Measurements from ENCODE around the gene NXNL2. TPM values are rescaled to one million over a fixed set of nuclear protein-coding genes. Genes with fewer than 3 reads are reported as not detected.

NXNL2 gene
- total RNA-seq, 2 experiments from 2014 or later = not detected

- no peaks in the 10 kb centered on the region for H3K36me3 ChIP-seq (ENCODE audit: insufficient read depth, low read length)
- intact Hi-C loops (cut with micrococcal nuclease; ENCODE audit: unreplicated experiment) = no loop called here
- no TSS peak for BruUV-seq (replicated peaks)
- POLR2A ChIA-PET = interaction anchor here (0.6 to 1.1 kb wide), 2 partner anchors 349 to 466 kb away, joined by 3 read pairs; no protein-coding TSS in a partner anchor
- H3K79me2 ChIP-seq (ENCODE audit: insufficient read depth, low read depth, low read length) = no peaks in the 10 kb centered on the region
- no peak overlapping the region for H2AFZ ChIP-seq (ENCODE audit: low read length)
- no peaks in the 10 kb centered on the region for H3K9me3 ChIP-seq (ENCODE audit: low read length)
- no peaks in the 10 kb centered on the region for H4K20me1 ChIP-seq (ENCODE audit: insufficient read depth, low read length)
- no peak overlapping the region for H3K4me2 ChIP-seq (ENCODE audit: low read length)
- no peak for TF ChIP-seq EZH2phosphoT487 (IDR thresholded peaks at IDR 0.05; ENCODE audit: borderline replicate concordance, low read depth, low read length)
- no peak for TF ChIP-seq CTCF (conservative IDR thresholded peaks at IDR 0.05; ENCODE audit: low read length)
- no peaks in the 10 kb centered on the region for H3K4me1 ChIP-seq (ENCODE audit: insufficient read depth, low read length, poor library complexity, severe bottlenecking)
- CTCF ChIA-PET (ENCODE audit: unreplicated experiment) = no interaction called here
- no peak overlapping the region for H3K27ac ChIP-seq (ENCODE audit: low read depth, low read length, poor library complexity, severe bottlenecking)
- DNase-seq (ENCODE audit: low spot score) = no peak
- no peak overlapping the region for H3K4me3 ChIP-seq (ENCODE audit: low read depth, low read length, poor library complexity, severe bottlenecking)
- H3K9me2 ChIP-seq (ENCODE audit: insufficient read depth, low read length) = no peaks in the 10 kb centered on the region
Measured at GRCh38 chr9:88521308-88521707, 13.7 kb upstream of the NXNL2 start.

GRCh38 chr9:88522360-88522759, 12.6 kb upstream of the NXNL2 start:
- ChIA-PET POLR2A (no interaction called here), CTCF (ENCODE audit: unreplicated experiment) (no interaction called here)
- Histone ChIP-seq H3K27ac (ENCODE audit: low read depth, low read length, poor library complexity, severe bottlenecking) (no peak overlapping the region), H3K9me2 (ENCODE audit: insufficient read depth, low read length) (no peaks in the 10 kb centered on the region), H3K4me1 (ENCODE audit: insufficient read depth, low read length, poor library complexity, severe bottlenecking) (no peaks in the 10 kb centered on the region), H3K9me3 (ENCODE audit: low read length) (no peaks in the 10 kb centered on the region), H4K20me1 (ENCODE audit: insufficient read depth, low read length) (no peaks in the 10 kb centered on the region), H3K4me2 (ENCODE audit: low read length) (no peak overlapping the region), H3K36me3 (ENCODE audit: insufficient read depth, low read length) (no peaks in the 10 kb centered on the region), H2AFZ (ENCODE audit: low read length) (no peak overlapping the region), H3K79me2 (ENCODE audit: insufficient read depth, low read depth, low read length) (no peaks in the 10 kb centered on the region), H3K4me3 (ENCODE audit: low read depth, low read length, poor library complexity, severe bottlenecking) (no peak overlapping the region)
- no TSS peak for BruUV-seq (replicated peaks)
- TF ChIP-seq EZH2phosphoT487 (IDR thresholded peaks at IDR 0.05; ENCODE audit: borderline replicate concordance, low read depth, low read length) (no peak), CTCF (conservative IDR thresholded peaks at IDR 0.05; ENCODE audit: low read length) (no peak)
- DNase-seq (ENCODE audit: low spot score) = no peak
- intact Hi-C loops (cut with micrococcal nuclease; ENCODE audit: unreplicated experiment) = no loop called here

- Histone ChIP-seq H3K4me2 (ENCODE audit: low read length) (no peak overlapping the region), H3K27ac (ENCODE audit: low read depth, low read length, poor library complexity, severe bottlenecking) (no peak overlapping the region), H3K9me2 (ENCODE audit: insufficient read depth, low read length) (no peaks in the 10 kb centered on the region), H3K4me1 (ENCODE audit: insufficient read depth, low read length, poor library complexity, severe bottlenecking) (no peaks in the 10 kb centered on the region), H4K20me1 (ENCODE audit: insufficient read depth, low read length) (no peaks in the 10 kb centered on the region), H2AFZ (ENCODE audit: low read length) (no peak overlapping the region), H3K79me2 (ENCODE audit: insufficient read depth, low read depth, low read length) (no peaks in the 10 kb centered on the region), H3K9me3 (ENCODE audit: low read length) (no peaks in the 10 kb centered on the region), H3K4me3 (ENCODE audit: low read depth, low read length, poor library complexity, severe bottlenecking) (no peak overlapping the region), H3K36me3 (ENCODE audit: insufficient read depth, low read length) (no peaks in the 10 kb centered on the region)
- DNase-seq (ENCODE audit: low spot score) = no peak
- CTCF ChIA-PET (ENCODE audit: unreplicated experiment) = no interaction called here
- no TSS peak for BruUV-seq (replicated peaks)
- POLR2A ChIA-PET = no interaction called here
- intact Hi-C loops (cut with micrococcal nuclease; ENCODE audit: unreplicated experiment) = no loop called here
- TF ChIP-seq CTCF (conservative IDR thresholded peaks at IDR 0.05; ENCODE audit: low read length) (no peak), EZH2phosphoT487 (IDR thresholded peaks at IDR 0.05; ENCODE audit: borderline replicate concordance, low read depth, low read length) (no peak)
Measured at GRCh38 chr9:88523056-88523455, 11.9 kb upstream of the NXNL2 start.

Measured in OCI-LY7 (cell line).